CD4-positive, alpha-beta T cell (primary cell): ENCODE data around the gene ANKRD13D. TPM values are rescaled to one million over a fixed set of nuclear protein-coding genes. Genes with fewer than 3 reads are reported as not detected.

Experiments
- ATAC-seq: fragments of 200-7000 bp; cut with Tn5 transposase; one replicate; pipeline ENCODE4 v1.10.0; 2022; ENCODE audit warnings: mild to moderate bottlenecking; ENCODE audit not compliant: poor library complexity
- CTCF ChIA-PET: fragments of 350-600 bp; sonication (Branson Sonifier 250); formaldehyde crosslinking; loops from one replicate; lab custom pipeline; 2021; ENCODE audit warnings: antibody characterized with exemption, inconsistent platforms; lab: Charles Lee
- POLR2A ChIA-PET: fragments of 350-600 bp; sonication (Branson Sonifier 250); formaldehyde crosslinking; loops from one replicate; lab custom pipeline; 2021; ENCODE audit warnings: antibody characterized with exemption, inconsistent platforms; lab: Charles Lee
- DNase-seq, 14 experiments: peaks; one replicate each; pipeline ENCODE4 v3.0.0-alpha.2; 2013 to 2020; ENCODE audit warnings: mixed read lengths in 2 of 14
- H3K27ac ChIP-seq, 2 donors: one replicate each; pipeline versions ENCODE4 v1.5.1 to v1.7.0; 2013; ENCODE audit warnings: low read length in 2 of 2, low read depth in 1 of 2, mild to moderate bottlenecking in 1 of 2
- H3K27me3 ChIP-seq, 2 experiments: 1 replicate in 1 of 2; 2 replicates in 1 of 2; pipeline versions ENCODE4 v1.6.1 to v1.7.0; 2013; ENCODE audit warnings: low read length in 2 of 2, control low read depth in 1 of 2, mild to moderate bottlenecking in 1 of 2, moderate library complexity in 1 of 2; ENCODE audit not compliant: insufficient read depth in 2 of 2, control insufficient read depth in 1 of 2
- H3K36me3 ChIP-seq: one replicate; pipeline ENCODE4 v1.6.1; 2013; ENCODE audit warnings: low read length, control low read depth; ENCODE audit not compliant: insufficient read depth
- H3K4me1 ChIP-seq: one replicate; pipeline ENCODE4 v1.6.1; 2013; ENCODE audit warnings: low read length, control low read depth; ENCODE audit not compliant: insufficient read depth
- H3K4me3 ChIP-seq: one replicate; pipeline ENCODE4 v1.5.1; 2013; ENCODE audit warnings: mild to moderate bottlenecking, low read length, moderate library complexity
- H3K9me3 ChIP-seq, 2 experiments: 1 replicate in 1 of 2; 2 replicates in 1 of 2; pipeline versions ENCODE4 v1.6.1 to v1.7.0; 2013; ENCODE audit warnings: low read length in 2 of 2, mild to moderate bottlenecking in 2 of 2, control low read depth in 1 of 2, moderate library complexity in 1 of 2; ENCODE audit not compliant: control insufficient read depth in 1 of 2, insufficient read depth in 1 of 2
- H3K27ac Mint-ChIP-seq: one replicate; pipeline ENCODE4 v1.8.0; 2020; ENCODE audit warnings: mixed read lengths
- H3K27me3 Mint-ChIP-seq: one replicate; pipeline ENCODE4 v1.8.0; 2021; ENCODE audit warnings: mixed read lengths
- H3K36me3 Mint-ChIP-seq: one replicate; pipeline ENCODE4 v1.8.0; 2021; ENCODE audit warnings: low read depth, mixed read lengths
- H3K4me1 Mint-ChIP-seq: one replicate; pipeline ENCODE4 v1.8.0; 2021; ENCODE audit warnings: low read depth, mixed read lengths
- H3K4me3 Mint-ChIP-seq: one replicate; pipeline ENCODE4 v1.8.0; 2020; ENCODE audit warnings: mild to moderate bottlenecking, mixed read lengths
- H3K9me3 Mint-ChIP-seq: one replicate; pipeline ENCODE4 v1.8.0; 2020; ENCODE audit warnings: mixed read lengths
- intact Hi-C, 2 experiments: fragments of 100-400 bp; cut with DNase I in 1 of 2; cut with micrococcal nuclease in 1 of 2; formaldehyde crosslinking; loops; one replicate each; pipeline versions ENCODE4 v1.15.1 to v1.9.0; 2023 to 2025; cut with DNase I, micrococcal nuclease
- total RNA-seq, 174 experiments: library from RNA in 2 of 174; stranded (reverse) in 2 of 174; gene quantifications; one replicate each; pipeline ENCODE4 v1.2.3 and lab custom pipeline; 2021 to 2026
- TF ChIP-seq, protein P1 (sequence below): fragments of 200-600 bp; IDR thresholded peaks from one replicate; pipeline ENCODE4 v1.8.0; 2022; ENCODE audit warnings: antibody characterized with exemption, mild to moderate bottlenecking

The ANKRD13D gene
- total RNA-seq, 2 experiments from 2014 or later, result 160 to 161 TPM

- peaks cover 12% of the 10 kb centered on the region for H3K4me1 Mint-ChIP-seq
- no peak overlapping the region for H3K27ac Mint-ChIP-seq
- no peak overlapping the region for H3K27ac ChIP-seq
- TF ChIP-seq, protein P1, sequence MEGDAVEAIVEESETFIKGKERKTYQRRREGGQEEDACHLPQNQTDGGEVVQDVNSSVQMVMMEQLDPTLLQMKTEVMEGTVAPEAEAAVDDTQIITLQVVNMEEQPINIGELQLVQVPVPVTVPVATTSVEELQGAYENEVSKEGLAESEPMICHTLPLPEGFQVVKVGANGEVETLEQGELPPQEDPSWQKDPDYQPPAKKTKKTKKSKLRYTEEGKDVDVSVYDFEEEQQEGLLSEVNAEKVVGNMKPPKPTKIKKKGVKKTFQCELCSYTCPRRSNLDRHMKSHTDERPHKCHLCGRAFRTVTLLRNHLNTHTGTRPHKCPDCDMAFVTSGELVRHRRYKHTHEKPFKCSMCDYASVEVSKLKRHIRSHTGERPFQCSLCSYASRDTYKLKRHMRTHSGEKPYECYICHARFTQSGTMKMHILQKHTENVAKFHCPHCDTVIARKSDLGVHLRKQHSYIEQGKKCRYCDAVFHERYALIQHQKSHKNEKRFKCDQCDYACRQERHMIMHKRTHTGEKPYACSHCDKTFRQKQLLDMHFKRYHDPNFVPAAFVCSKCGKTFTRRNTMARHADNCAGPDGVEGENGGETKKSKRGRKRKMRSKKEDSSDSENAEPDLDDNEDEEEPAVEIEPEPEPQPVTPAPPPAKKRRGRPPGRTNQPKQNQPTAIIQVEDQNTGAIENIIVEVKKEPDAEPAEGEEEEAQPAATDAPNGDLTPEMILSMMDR, result no peak
- DNase-seq (no peak), ATAC-seq (no peak)
- H3K27me3 ChIP-seq, result no peaks in the 10 kb centered on the region
- H3K4me3 ChIP-seq, result no peak overlapping the region
- peaks cover 48% of the 10 kb centered on the region for H3K4me1 ChIP-seq
- no peaks in the 10 kb centered on the region for H3K27me3 Mint-ChIP-seq
- peaks cover 5% of the 10 kb centered on the region for H3K36me3 ChIP-seq
- no peaks in the 10 kb centered on the region for H3K9me3 Mint-ChIP-seq
- intact Hi-C loops, result no loop called here
- CTCF ChIA-PET, result interaction anchor here (2.3 kb wide), 1 partner anchor 10 kb away, joined by 10 read pairs; no protein-coding TSS in a partner anchor
- POLR2A ChIA-PET, result interaction anchor here (1.1 to 1.4 kb wide), 2 partner anchors 20 to 30 kb away, joined by 3 to 5 read pairs; no protein-coding TSS in a partner anchor
- peaks cover 2% of the 10 kb centered on the region for H3K36me3 Mint-ChIP-seq
- no peaks in the 10 kb centered on the region for H3K9me3 ChIP-seq
- no peak overlapping the region for H3K4me3 Mint-ChIP-seq
Measured at GRCh38 chr11:67307545-67308001, 18.5 kb downstream of the ANKRD13D start.

DNA sequence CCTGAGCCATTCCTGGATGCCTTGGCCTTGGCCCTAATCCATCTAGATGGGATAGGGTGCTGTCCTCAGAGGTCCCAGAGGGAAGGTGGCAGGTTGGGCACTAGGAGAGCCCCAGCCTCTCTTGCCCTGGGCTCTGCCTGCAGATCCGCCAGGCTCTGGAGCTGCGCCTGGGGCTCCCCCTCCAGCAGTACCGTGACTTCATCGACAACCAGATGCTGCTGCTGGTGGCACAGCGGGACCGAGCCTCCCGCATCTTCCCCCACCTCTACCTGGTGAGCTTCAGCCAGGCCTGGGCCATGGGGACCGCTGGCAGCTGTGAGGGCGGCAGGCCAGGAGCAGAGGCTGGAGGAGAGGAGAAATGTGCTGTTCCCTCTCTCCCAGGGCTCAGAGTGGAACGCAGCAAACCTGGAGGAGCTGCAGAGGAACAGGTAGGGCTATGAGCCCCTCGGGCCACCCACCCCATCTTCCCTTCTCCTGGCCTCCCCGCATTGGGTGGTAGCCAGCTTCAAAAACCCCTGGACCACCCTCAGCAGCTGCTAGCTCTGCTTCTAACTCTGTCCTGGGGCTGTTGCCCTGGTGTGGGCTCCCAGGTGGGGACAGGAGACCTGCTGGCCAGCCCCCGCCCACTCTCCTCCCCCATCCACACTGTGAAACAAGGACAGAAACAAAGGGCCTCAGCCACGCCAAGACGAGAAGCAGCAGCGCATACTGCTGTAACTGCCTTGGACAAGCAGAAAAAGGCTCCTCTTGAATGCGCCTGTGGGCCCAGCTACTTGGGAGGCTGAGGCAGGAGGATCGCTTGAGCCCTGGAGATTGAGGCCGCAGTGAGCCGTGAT, 19.1 kb downstream of the ANKRD13D start:
- POLR2A ChIA-PET, result interaction anchor here (1.1 kb wide), 1 partner anchor 31 kb away, joined by 3 read pairs; no protein-coding TSS in a partner anchor
- H3K9me3 ChIP-seq, result no peaks in the 10 kb centered on the region
- H3K36me3 ChIP-seq, result peaks cover 5% of the 10 kb centered on the region
- H3K4me3 Mint-ChIP-seq, result no peak overlapping the region
- H3K27ac Mint-ChIP-seq, result no peak overlapping the region
- no peak overlapping the region for H3K4me3 ChIP-seq
- TF ChIP-seq, protein P1, result no peak
- CTCF ChIA-PET, result interaction anchor here (2.3 kb wide), 1 partner anchor 9 kb away, joined by 10 read pairs; no protein-coding TSS in a partner anchor
- H3K27me3 ChIP-seq, result no peaks in the 10 kb centered on the region
- peaks cover 18% of the 10 kb centered on the region for H3K4me1 Mint-ChIP-seq
- DNase-seq, result no peak
- intact Hi-C loops, result no loop called here
- no peaks in the 10 kb centered on the region for H3K27me3 Mint-ChIP-seq
- ATAC-seq, result no peak
- no peak overlapping the region for H3K27ac ChIP-seq
- H3K9me3 Mint-ChIP-seq, result no peaks in the 10 kb centered on the region
- peaks cover 48% of the 10 kb centered on the region for H3K4me1 ChIP-seq
- H3K36me3 Mint-ChIP-seq, result no peaks in the 10 kb centered on the region

DNA sequence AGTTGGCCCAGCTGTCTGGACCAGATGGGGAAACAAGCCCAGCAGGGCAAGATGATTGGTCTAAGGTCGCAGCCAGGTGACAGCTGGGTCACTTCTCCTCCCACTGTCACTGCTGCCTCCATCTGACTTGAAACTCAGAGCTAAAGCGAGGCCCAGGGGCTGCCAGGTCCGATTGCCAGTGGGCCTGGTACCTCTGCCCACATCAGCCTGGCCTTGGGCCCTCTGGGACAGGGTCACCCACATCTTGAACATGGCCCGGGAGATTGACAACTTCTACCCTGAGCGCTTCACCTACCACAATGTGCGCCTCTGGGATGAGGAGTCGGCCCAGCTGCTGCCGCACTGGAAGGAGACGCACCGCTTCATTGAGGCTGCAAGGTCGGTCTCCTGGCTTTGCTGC, 20.1 kb downstream of the ANKRD13D start:
- no peak for DNase-seq
- H3K4me3 Mint-ChIP-seq, result no peak overlapping the region
- intact Hi-C loops, result no loop called here
- H3K27me3 ChIP-seq, result no peaks in the 10 kb centered on the region
- H3K4me3 ChIP-seq, result no peak overlapping the region
- no peaks in the 10 kb centered on the region for H3K27me3 Mint-ChIP-seq
- peaks cover 5% of the 10 kb centered on the region for H3K36me3 ChIP-seq
- H3K4me1 Mint-ChIP-seq, result peaks cover 26% of the 10 kb centered on the region
- no peak for ATAC-seq
- H3K27ac ChIP-seq, result no peak overlapping the region
- POLR2A ChIA-PET, result no interaction called here
- H3K27ac Mint-ChIP-seq, result no peak overlapping the region
- TF ChIP-seq, protein P1, result no peak
- no peaks in the 10 kb centered on the region for H3K9me3 Mint-ChIP-seq
- H3K9me3 ChIP-seq, result no peaks in the 10 kb centered on the region
- CTCF ChIA-PET, result interaction anchor here (2.3 kb wide), 1 partner anchor 8 kb away, joined by 10 read pairs; no protein-coding TSS in a partner anchor
- peaks cover 53% of the 10 kb centered on the region for H3K4me1 ChIP-seq
- H3K36me3 Mint-ChIP-seq, result no peaks in the 10 kb centered on the region
